Ishikawa (cell line): ENCODE results near the gene FLNC.
A peak's percentile ranks its signal among the peaks of the same experiment; 100 is the strongest.

Experiments
- CEBPB ChIP-seq: IDR thresholded peaks from 2 replicates; pipeline ENCODE4 v1.6.1; 2012
- CREB1 ChIP-seq: IDR thresholded peaks from 2 replicates; pipeline ENCODE4 v1.6.1; 2012; ENCODE audit warnings: low read depth
- EGR1 ChIP-seq: IDR thresholded peaks from 2 replicates; pipeline ENCODE4 v1.6.1; 2012
- EP300 ChIP-seq: IDR thresholded peaks from 2 replicates; pipeline ENCODE4 v1.6.1; 2012; ENCODE audit warnings: borderline replicate concordance
- FOXM1 ChIP-seq: IDR thresholded peaks from 2 replicates; pipeline ENCODE4 v1.6.1; 2012; ENCODE audit warnings: low read depth, borderline replicate concordance
- MAX ChIP-seq: IDR thresholded peaks from 2 replicates; pipeline ENCODE4 v1.6.1; 2012
- NFIC ChIP-seq: IDR thresholded peaks from 2 replicates; pipeline ENCODE4 v1.6.1; 2012
- RAD21 ChIP-seq: IDR thresholded peaks from 2 replicates; pipeline ENCODE4 v1.6.1; 2012; ENCODE audit warnings: low read depth
- REST ChIP-seq: IDR thresholded peaks from 2 replicates; pipeline ENCODE4 v1.6.1; 2012; ENCODE audit warnings: low read depth, mild to moderate bottlenecking
- TAF1 ChIP-seq: IDR thresholded peaks from 2 replicates; pipeline ENCODE4 v1.6.1; 2012; ENCODE audit warnings: low read depth, mild to moderate bottlenecking
- TCF12 ChIP-seq: IDR thresholded peaks from 2 replicates; pipeline ENCODE4 v1.6.1; 2012; ENCODE audit warnings: low read depth
- TEAD4 ChIP-seq: IDR thresholded peaks from 2 replicates; pipeline ENCODE4 v1.6.1; 2012
- USF1 ChIP-seq: IDR thresholded peaks from 2 replicates; pipeline ENCODE4 v1.6.1; 2012
- YY1 ChIP-seq: IDR thresholded peaks from 2 replicates; pipeline ENCODE4 v1.6.1; 2012; ENCODE audit warnings: low read depth
- ZBTB7A ChIP-seq: IDR thresholded peaks from 2 replicates; pipeline ENCODE4 v1.6.1; 2012; ENCODE audit warnings: low read depth

FLNC gene

GRCh38 chr7:128796327-128796726 lies 33.9 kb upstream of the FLNC start:
- no peak for TF ChIP-seq EP300

GRCh38 chr7:128799451-128799850 lies 30.8 kb upstream of the FLNC start:
- no peak for TF ChIP-seq RAD21
- no peak for TF ChIP-seq EGR1
- TF ChIP-seq REST, result no peak
- TF ChIP-seq CREB1, result no peak
- TF ChIP-seq FOXM1, result no peak
- no peak for TF ChIP-seq USF1
- TF ChIP-seq TCF12, result no peak
- TF ChIP-seq MAX, result no peak
- TF ChIP-seq NFIC, result no peak
- no peak for TF ChIP-seq ZBTB7A

GRCh38 chr7:128800567-128800966 lies 29.6 kb upstream of the FLNC start:
- no peak for TF ChIP-seq USF1
- TF ChIP-seq CREB1, result no peak
- TF ChIP-seq EP300, result no peak
- TF ChIP-seq MAX, result no peak
- no peak for TF ChIP-seq YY1
- TF ChIP-seq EGR1, result no peak
- no peak for TF ChIP-seq RAD21
- no peak for TF ChIP-seq NFIC
- TF ChIP-seq TAF1, result no peak
- TF ChIP-seq CEBPB, result no peak
- TF ChIP-seq TCF12, result no peak
- TF ChIP-seq FOXM1, result no peak
- no peak for TF ChIP-seq REST
- no peak for TF ChIP-seq TEAD4
- no peak for TF ChIP-seq ZBTB7A

GRCh38 chr7:128801003-128801402 lies 29.2 kb upstream of the FLNC start:
- TF ChIP-seq CREB1 (no peak), YY1 (no peak), TCF12 (no peak), EP300 (no peak), TAF1 (no peak), REST (no peak), RAD21 (no peak), NFIC (no peak)

- TF ChIP-seq TCF12 (no peak), REST (peak; percentile 72), YY1 (no peak)
Observed at GRCh38 chr7:128801667-128802418, 28.4 kb upstream of the FLNC start.
